ENCODE results near the gene PTPRZ1. TPM values are rescaled to one million over a fixed set of nuclear protein-coding genes. Genes with fewer than 3 reads are reported as not detected.
A peak's percentile ranks its signal among the peaks of the same experiment; 100 is the strongest.

The PTPRZ1 gene
- under 1 TPM in 2 of 6 experiments, not detected in 4; 0.29 to 0.47 TPM for total RNA-seq
- long read RNA-seq = 0 reads

- Histone ChIP-seq H3K27me3 (peaks cover 0 to 9% of the 10 kb centered on the region in 2 donors), H3K36me3 (no peaks in the 10 kb centered on the region), H3K9me3 (no peaks in the 10 kb centered on the region), H3K27ac (no peak within 1 kb of the TSS), H3K4me1 (peaks cover 0 to 6% (median 0%) of the 10 kb centered on the region in 4 donors), H3K4me3 (peak within 1 kb of the TSS; percentile 30 to 46 (median 34))
- WGBS (ENCODE audit: insufficient coverage, low coverage, low lambda C conversion rate, missing lambda C conversion rate) = 1% methylated on average over 17 of the region's 49 CpGs
- DNase-seq = peak; percentile 38 to 55 (median 44)
- peak; percentile 81 to 90 (median 86) for ATAC-seq
- TF ChIP-seq CTCF (IDR thresholded peaks at IDR 0.05) (no peak), POLR2A (IDR thresholded peaks at IDR 0.05) (no peak)
- intact Hi-C loops (cut with DNase I) = no loop called here
Observed at GRCh38 chr7:121872831-121873288, at the start of gene PTPRZ1. Gene PTPRZ1 (plus strand): TSS chr7:121873161. CDS start chr7:121873500, 339 bp downstream.

- DNase-seq = no peak
Observed at GRCh38 chr7:121824276-121824675, 48.7 kb upstream of the PTPRZ1 start.

GRCh38 chr7:121831351-121831750 is 41.6 kb upstream of the PTPRZ1 start:
- no peaks in the 10 kb centered on the region for H3K9me3 ChIP-seq
- DNase-seq (no peak), ATAC-seq (no peak)
- 66% methylated on average over 3 of the region's 3 CpGs for WGBS (ENCODE audit: insufficient coverage, low coverage, low lambda C conversion rate, missing lambda C conversion rate)
- no peaks in the 10 kb centered on the region for H3K27me3 ChIP-seq
- H3K27ac ChIP-seq = no peak overlapping the region
- no peaks in the 10 kb centered on the region for H3K4me1 ChIP-seq
- H3K4me3 ChIP-seq = no peak overlapping the region
- no peak for TF ChIP-seq CTCF (IDR thresholded peaks at IDR 0.05)
- no peak for TF ChIP-seq POLR2A (IDR thresholded peaks at IDR 0.05)
- no peaks in the 10 kb centered on the region for H3K36me3 ChIP-seq
- intact Hi-C loops (cut with DNase I) = no loop called here

More at GRCh38 chr7:121824276-121824675, 48.7 kb upstream of the PTPRZ1 start:
- Histone ChIP-seq H3K36me3 (no peaks in the 10 kb centered on the region), H3K9me3 (no peaks in the 10 kb centered on the region), H3K4me1 (peaks cover 0 to 4% (median 0%) of the 10 kb centered on the region in 4 donors), H3K4me3 (no peak overlapping the region), H3K27me3 (no peaks in the 10 kb centered on the region), H3K27ac (no peak overlapping the region)
- peak; percentile 47 to 81 (median 64) for ATAC-seq
- intact Hi-C loops (cut with DNase I) = no loop called here
- TF ChIP-seq POLR2A (IDR thresholded peaks at IDR 0.05) = no peak
- no peak for TF ChIP-seq CTCF (IDR thresholded peaks at IDR 0.05)
- 47% methylated on average over 1 of the region's 1 CpG for WGBS (ENCODE audit: insufficient coverage, low coverage, low lambda C conversion rate, missing lambda C conversion rate)

- intact Hi-C loops (cut with DNase I) = no loop called here
Observed at GRCh38 chr7:121831801-121832200, 41.2 kb upstream of the PTPRZ1 start.

More at GRCh38 chr7:121831801-121832200, 41.2 kb upstream of the PTPRZ1 start:
- WGBS (ENCODE audit: insufficient coverage, low coverage, low lambda C conversion rate, missing lambda C conversion rate) = 43% methylated on average over 5 of the region's 5 CpGs
- Histone ChIP-seq H3K4me1 (no peaks in the 10 kb centered on the region), H3K27ac (no peak overlapping the region), H3K27me3 (no peaks in the 10 kb centered on the region), H3K9me3 (no peaks in the 10 kb centered on the region), H3K4me3 (no peak overlapping the region), H3K36me3 (no peaks in the 10 kb centered on the region)
- no peak for DNase-seq
- TF ChIP-seq CTCF (IDR thresholded peaks at IDR 0.05) = no peak
- ATAC-seq = no peak
